ENCODE results near the gene PCDHA12.

DNA sequence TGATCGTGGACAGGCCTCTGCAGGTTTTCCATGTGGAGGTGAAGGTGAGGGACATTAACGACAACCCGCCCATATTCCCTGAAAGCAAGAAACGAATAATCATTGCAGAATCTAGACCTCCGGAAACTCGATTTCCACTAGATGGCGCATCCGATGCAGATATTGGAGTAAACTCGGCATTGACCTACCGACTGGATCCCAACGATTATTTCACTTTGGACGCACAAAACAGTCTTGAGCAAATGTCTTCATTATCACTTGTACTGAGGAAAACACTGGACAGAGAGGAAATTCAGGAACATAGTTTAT is 7.4 kb downstream of the PCDHA12 start:
- no peak for TF ChIP-seq POLR2A (IDR thresholded peaks at IDR 0.05)
- TF ChIP-seq, protein P1, sequence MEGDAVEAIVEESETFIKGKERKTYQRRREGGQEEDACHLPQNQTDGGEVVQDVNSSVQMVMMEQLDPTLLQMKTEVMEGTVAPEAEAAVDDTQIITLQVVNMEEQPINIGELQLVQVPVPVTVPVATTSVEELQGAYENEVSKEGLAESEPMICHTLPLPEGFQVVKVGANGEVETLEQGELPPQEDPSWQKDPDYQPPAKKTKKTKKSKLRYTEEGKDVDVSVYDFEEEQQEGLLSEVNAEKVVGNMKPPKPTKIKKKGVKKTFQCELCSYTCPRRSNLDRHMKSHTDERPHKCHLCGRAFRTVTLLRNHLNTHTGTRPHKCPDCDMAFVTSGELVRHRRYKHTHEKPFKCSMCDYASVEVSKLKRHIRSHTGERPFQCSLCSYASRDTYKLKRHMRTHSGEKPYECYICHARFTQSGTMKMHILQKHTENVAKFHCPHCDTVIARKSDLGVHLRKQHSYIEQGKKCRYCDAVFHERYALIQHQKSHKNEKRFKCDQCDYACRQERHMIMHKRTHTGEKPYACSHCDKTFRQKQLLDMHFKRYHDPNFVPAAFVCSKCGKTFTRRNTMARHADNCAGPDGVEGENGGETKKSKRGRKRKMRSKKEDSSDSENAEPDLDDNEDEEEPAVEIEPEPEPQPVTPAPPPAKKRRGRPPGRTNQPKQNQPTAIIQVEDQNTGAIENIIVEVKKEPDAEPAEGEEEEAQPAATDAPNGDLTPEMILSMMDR (IDR thresholded peaks at IDR 0.05) = no peak
